HepG2 (cell line): ENCODE data around the gene NVL. TPM values are rescaled to one million over a fixed set of nuclear protein-coding genes. Genes with fewer than 3 reads are reported as not detected.

ENCODE experiments used
- BCL6 ChIP-seq: IDR thresholded peaks from 2 replicates; pipeline ENCODE4 v1.6.1; 2016; ENCODE audit warnings: missing genetic modification reagents, missing compliant biosample characterization
- HNRNPK ChIP-seq: fragments of 200-400 bp; formaldehyde crosslinking; IDR thresholded peaks from 2 replicates; pipeline ENCODE4 v1.6.1; 2018; ENCODE audit warnings: low read length, low read depth, moderate library complexity, mild to moderate bottlenecking; ENCODE audit not compliant: poor library complexity, severe bottlenecking
- RELA ChIP-seq: sonication (generic); formaldehyde crosslinking; IDR thresholded peaks from 2 replicates; pipeline ENCODE4 v1.4.0; 2020; ENCODE audit warnings: missing genetic modification reagents
- RFX3 ChIP-seq: IDR thresholded peaks from 2 replicates; pipeline ENCODE4 v1.6.1; 2016; ENCODE audit warnings: missing biosample characterization, missing genetic modification reagents
- TCF7 ChIP-seq: sonication (generic); IDR thresholded peaks from 2 replicates; pipeline ENCODE4 v1.6.1; 2016; ENCODE audit warnings: antibody characterized with exemption, low read depth
- U2AF1 ChIP-seq: fragments of 200-400 bp; formaldehyde crosslinking; optimal IDR thresholded peaks from 2 replicates; pipeline ENCODE3; 2017; ENCODE audit warnings: mild to moderate bottlenecking, low read depth, low read length
- ZFAT ChIP-seq: sonication (generic); formaldehyde crosslinking; conservative IDR thresholded peaks from 2 replicates; pipeline ENCODE4 v1.8.1; 2023; ENCODE audit warnings: missing genetic modification reagents, inconsistent platforms
- ZIK1 ChIP-seq: sonication (generic); formaldehyde crosslinking; IDR thresholded peaks from 2 replicates; pipeline ENCODE4 v1.5.0; 2020; ENCODE audit warnings: mild to moderate bottlenecking, low read depth, missing genetic modification reagents, borderline replicate concordance
- ZNF264 ChIP-seq: sonication (generic); formaldehyde crosslinking; IDR thresholded peaks from 2 replicates; pipeline ENCODE4 v1.4.0; 2020; ENCODE audit warnings: missing genetic modification reagents
- ZNF546 ChIP-seq: sonication (generic); formaldehyde crosslinking; conservative IDR thresholded peaks from 2 replicates; pipeline ENCODE4 v1.8.1; 2023; ENCODE audit warnings: mild to moderate bottlenecking, missing genetic modification reagents
- ZNF670 ChIP-seq: sonication (generic); formaldehyde crosslinking; IDR thresholded peaks from 2 replicates; pipeline ENCODE4 v1.8.0; 2022; ENCODE audit warnings: mild to moderate bottlenecking, missing genetic modification reagents, borderline replicate concordance
- polyA plus RNA-seq, 8 experiments: library from polyadenylated mRNA; depleted of rRNA in 3 of 8; stranded (reverse) in 7 of 8; unstranded in 1 of 8; fragments of >200 nt; fragmentation: Illumina TruSeq in 4 of 8; extraction: Trizol in 4 of 8; gene quantifications; 2 replicates each; pipeline versions ENCODE4 v1.2.1 to v1.2.3, GENCODE V29; 2011 to 2016; ENCODE audit warnings: low read depth in 4 of 8, missing spikeins in 1 of 8, mixed read lengths in 1 of 8; ENCODE audit not compliant: insufficient read depth in 1 of 8
- total RNA-seq, 5 experiments: library from RNA; depleted of rRNA; stranded (reverse); fragments of >200 nt; fragmentation: Illumina TruSeq; extraction: Trizol; gene quantifications; 2 replicates each; pipeline ENCODE4 v1.2.3, GENCODE V29; 2016; ENCODE audit warnings: low read depth in 1 of 5
- TF ChIP-seq, protein P1 (sequence below): IDR thresholded peaks from 2 replicates; pipeline ENCODE4 v1.6.1; 2016; ENCODE audit warnings: mild to moderate bottlenecking
- TF ChIP-seq, protein P2 (sequence below): sonication (generic); formaldehyde crosslinking; IDR thresholded peaks from 2 replicates; pipeline ENCODE4 v1.5.1; 2020; ENCODE audit warnings: mild to moderate bottlenecking, moderate library complexity, missing genetic modification reagents
- TF ChIP-seq, protein P3 (sequence below): sonication (generic); formaldehyde crosslinking; IDR thresholded peaks from 2 replicates; pipeline ENCODE4 v1.5.0; 2020; ENCODE audit warnings: mild to moderate bottlenecking, missing genetic modification reagents
- TF ChIP-seq, protein P4 (sequence below): sonication (generic); formaldehyde crosslinking; IDR thresholded peaks from 2 replicates; pipeline ENCODE4 v1.4.0; 2020; ENCODE audit warnings: missing genetic modification reagents, borderline replicate concordance
- TF ChIP-seq, protein P5 (sequence below): sonication (generic); formaldehyde crosslinking; IDR thresholded peaks from 2 replicates; pipeline ENCODE4 v1.8.0; 2022; ENCODE audit warnings: mild to moderate bottlenecking, missing genetic modification reagents, moderate library complexity

The NVL gene
- total and polyA plus RNA-seq, 2 of the 13 experiments (the other 11 are each of a cell fraction or from before 2014, with no cell fraction given) = 8.3 to 21.0 TPM

DNA sequence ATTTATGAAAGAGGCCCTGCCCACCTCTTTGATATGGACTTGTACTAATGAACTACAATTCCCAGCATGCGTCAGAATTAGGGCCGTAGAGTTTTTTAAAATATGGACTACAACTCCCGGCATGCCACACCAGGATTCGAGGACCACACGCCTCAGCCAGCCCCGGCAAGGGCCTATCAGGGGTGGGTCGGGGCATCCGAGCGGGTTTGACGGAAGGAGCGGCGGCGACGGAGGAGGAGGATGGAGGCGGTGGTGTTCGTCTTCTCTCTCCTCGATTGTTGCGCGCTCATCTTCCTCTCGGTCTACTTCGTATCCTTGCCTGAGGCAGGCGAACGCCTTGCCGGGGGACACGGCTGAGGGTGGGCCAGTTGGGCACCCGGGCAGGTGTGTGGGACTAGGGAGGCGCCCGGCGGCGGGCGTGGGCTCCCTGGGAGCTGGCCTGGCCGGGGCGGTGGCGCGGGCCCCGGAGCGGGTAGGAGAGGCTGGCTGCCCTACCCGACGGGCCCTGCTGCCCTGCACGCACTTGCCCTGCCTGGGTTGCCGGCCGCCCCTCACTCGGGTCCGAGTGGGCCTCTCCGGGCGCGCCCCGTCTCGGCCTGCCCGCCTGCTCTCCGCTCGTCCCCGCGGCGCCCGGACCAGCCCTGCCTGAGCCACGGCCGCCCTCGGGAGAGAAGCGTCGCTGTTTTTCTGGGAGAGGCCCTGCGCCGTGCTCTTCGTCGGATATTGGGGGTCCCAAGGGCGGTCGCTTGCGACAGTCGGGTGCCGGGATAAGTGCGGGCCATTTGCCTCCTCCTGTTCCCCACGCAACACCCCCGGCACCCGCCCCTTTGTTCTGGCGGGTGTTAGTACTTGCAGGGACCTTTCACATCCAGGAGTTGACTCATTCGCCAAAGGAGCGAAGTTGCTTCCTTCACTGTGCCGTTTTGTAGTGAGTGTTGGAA, 27.0 kb upstream of the NVL start, which contains the start of gene CNIH4 (continued):
- TF ChIP-seq, protein P1, sequence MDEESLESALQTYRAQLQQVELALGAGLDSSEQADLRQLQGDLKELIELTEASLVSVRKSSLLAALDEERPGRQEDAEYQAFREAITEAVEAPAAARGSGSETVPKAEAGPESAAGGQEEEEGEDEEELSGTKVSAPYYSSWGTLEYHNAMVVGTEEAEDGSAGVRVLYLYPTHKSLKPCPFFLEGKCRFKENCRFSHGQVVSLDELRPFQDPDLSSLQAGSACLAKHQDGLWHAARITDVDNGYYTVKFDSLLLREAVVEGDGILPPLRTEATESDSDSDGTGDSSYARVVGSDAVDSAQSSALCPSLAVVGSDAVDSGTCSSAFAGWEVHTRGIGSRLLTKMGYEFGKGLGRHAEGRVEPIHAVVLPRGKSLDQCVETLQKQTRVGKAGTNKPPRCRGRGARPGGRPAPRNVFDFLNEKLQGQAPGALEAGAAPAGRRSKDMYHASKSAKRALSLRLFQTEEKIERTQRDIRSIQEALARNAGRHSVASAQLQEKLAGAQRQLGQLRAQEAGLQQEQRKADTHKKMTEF (CRISPR knock-in tag) = peak; percentile 26; the same call in 1 of the 2 replicates
- TF ChIP-seq ZNF546 (CRISPR knock-in tag) (no peak; the same call in 1 of the 2 replicates), ZFAT (CRISPR knock-in tag) (no peak), ZNF264 (no peak), RFX3 (CRISPR knock-in tag) (no peak), U2AF1 (no peak), RELA (CRISPR knock-in tag) (no peak), HNRNPK (no peak), TCF7 (no peak), ZIK1 (CRISPR knock-in tag) (0 out of 2 replicates have a peak, but pooled peaks have one; percentile 35), ZNF670 (CRISPR knock-in tag) (no peak), BCL6 (CRISPR knock-in tag) (no peak)
- TF ChIP-seq, protein P2, sequence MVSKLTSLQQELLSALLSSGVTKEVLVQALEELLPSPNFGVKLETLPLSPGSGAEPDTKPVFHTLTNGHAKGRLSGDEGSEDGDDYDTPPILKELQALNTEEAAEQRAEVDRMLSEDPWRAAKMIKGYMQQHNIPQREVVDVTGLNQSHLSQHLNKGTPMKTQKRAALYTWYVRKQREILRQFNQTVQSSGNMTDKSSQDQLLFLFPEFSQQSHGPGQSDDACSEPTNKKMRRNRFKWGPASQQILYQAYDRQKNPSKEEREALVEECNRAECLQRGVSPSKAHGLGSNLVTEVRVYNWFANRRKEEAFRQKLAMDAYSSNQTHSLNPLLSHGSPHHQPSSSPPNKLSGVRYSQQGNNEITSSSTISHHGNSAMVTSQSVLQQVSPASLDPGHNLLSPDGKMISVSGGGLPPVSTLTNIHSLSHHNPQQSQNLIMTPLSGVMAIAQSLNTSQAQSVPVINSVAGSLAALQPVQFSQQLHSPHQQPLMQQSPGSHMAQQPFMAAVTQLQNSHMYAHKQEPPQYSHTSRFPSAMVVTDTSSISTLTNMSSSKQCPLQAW (CRISPR knock-in tag) = no peak; the same call in 1 of the 2 replicates
- TF ChIP-seq, protein P3, sequence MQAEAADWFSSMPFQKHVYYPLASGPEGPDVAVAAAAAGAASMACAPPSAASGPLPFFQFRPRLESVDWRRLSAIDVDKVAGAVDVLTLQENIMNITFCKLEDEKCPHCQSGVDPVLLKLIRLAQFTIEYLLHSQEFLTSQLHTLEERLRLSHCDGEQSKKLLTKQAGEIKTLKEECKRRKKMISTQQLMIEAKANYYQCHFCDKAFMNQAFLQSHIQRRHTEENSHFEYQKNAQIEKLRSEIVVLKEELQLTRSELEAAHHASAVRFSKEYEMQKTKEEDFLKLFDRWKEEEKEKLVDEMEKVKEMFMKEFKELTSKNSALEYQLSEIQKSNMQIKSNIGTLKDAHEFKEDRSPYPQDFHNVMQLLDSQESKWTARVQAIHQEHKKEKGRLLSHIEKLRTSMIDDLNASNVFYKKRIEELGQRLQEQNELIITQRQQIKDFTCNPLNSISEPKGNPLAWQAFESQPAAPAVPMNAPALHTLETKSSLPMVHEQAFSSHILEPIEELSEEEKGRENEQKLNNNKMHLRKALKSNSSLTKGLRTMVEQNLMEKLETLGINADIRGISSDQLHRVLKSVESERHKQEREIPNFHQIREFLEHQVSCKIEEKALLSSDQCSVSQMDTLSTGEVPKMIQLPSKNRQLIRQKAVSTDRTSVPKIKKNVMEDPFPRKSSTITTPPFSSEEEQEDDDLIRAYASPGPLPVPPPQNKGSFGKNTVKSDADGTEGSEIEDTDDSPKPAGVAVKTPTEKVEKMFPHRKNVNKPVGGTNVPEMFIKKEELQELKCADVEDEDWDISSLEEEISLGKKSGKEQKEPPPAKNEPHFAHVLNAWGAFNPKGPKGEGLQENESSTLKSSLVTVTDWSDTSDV (CRISPR knock-in tag) = no peak
- TF ChIP-seq, protein P4, sequence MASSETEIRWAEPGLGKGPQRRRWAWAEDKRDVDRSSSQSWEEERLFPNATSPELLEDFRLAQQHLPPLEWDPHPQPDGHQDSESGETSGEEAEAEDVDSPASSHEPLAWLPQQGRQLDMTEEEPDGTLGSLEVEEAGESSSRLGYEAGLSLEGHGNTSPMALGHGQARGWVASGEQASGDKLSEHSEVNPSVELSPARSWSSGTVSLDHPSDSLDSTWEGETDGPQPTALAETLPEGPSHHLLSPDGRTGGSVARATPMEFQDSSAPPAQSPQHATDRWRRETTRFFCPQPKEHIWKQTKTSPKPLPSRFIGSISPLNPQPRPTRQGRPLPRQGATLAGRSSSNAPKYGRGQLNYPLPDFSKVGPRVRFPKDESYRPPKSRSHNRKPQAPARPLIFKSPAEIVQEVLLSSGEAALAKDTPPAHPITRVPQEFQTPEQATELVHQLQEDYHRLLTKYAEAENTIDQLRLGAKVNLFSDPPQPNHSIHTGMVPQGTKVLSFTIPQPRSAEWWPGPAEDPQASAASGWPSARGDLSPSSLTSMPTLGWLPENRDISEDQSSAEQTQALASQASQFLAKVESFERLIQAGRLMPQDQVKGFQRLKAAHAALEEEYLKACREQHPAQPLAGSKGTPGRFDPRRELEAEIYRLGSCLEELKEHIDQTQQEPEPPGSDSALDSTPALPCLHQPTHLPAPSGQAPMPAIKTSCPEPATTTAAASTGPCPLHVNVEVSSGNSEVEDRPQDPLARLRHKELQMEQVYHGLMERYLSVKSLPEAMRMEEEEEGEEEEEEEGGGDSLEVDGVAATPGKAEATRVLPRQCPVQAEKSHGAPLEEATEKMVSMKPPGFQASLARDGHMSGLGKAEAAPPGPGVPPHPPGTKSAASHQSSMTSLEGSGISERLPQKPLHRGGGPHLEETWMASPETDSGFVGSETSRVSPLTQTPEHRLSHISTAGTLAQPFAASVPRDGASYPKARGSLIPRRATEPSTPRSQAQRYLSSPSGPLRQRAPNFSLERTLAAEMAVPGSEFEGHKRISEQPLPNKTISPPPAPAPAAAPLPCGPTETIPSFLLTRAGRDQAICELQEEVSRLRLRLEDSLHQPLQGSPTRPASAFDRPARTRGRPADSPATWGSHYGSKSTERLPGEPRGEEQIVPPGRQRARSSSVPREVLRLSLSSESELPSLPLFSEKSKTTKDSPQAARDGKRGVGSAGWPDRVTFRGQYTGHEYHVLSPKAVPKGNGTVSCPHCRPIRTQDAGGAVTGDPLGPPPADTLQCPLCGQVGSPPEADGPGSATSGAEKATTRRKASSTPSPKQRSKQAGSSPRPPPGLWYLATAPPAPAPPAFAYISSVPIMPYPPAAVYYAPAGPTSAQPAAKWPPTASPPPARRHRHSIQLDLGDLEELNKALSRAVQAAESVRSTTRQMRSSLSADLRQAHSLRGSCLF (CRISPR knock-in tag) = no peak
- TF ChIP-seq, protein P5, sequence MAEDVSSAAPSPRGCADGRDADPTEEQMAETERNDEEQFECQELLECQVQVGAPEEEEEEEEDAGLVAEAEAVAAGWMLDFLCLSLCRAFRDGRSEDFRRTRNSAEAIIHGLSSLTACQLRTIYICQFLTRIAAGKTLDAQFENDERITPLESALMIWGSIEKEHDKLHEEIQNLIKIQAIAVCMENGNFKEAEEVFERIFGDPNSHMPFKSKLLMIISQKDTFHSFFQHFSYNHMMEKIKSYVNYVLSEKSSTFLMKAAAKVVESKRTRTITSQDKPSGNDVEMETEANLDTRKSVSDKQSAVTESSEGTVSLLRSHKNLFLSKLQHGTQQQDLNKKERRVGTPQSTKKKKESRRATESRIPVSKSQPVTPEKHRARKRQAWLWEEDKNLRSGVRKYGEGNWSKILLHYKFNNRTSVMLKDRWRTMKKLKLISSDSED (CRISPR knock-in tag) = no peak
